Measurements from ENCODE around the gene COX4I2. TPM values are rescaled to one million over a fixed set of nuclear protein-coding genes. Genes with fewer than 3 reads are reported as not detected.
"Not testable (repeated sequence)": the region's sequence is repeated elsewhere in the genome, so short reads cannot be mapped to it uniquely, and the experiment has no call there.

Gene COX4I2
- polyA plus RNA-seq, 6 donors from 2014 or later, result 0.64 to 2.8 (median 1.4) TPM; not detected in 2

DNA sequence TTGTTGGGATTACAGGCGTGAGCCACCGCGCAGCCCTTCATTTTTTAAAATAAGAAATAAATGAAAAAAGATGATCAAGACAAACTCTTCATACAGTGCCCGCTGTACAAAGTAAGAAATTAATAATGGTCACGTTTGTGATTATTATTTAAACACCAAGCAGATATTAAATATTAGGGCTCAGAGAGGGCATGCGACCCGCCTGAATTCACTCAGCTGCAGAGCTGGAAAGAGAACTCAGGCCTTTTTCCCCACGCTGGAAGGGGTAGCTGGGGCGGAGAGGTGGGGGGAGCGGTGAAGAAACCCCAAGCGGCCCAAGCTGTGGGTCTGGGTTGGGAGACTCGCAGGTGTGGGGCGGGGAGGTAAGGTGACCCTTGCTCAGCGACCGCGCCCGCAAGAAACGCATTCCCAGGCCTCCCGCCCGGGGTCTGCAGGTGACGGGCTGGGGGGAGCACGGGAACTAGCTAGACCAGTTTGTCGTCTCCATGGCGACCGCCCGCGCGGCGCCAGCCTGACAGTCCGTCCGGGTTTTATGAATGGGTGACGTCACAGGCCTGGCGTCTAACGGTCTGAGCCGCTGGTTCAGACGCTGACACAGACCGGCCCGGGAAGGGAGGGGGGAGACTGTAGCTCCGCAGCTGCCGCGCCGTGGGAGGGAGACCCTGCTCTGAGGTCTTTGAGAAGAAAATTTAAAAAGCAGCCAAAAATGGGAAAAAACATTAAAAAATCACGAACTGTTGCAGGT is 33.7 kb upstream of the COX4I2 start:
- peaks cover 34 to 47% (median 40%) of the 10 kb centered on the region in 3 donors for H3K27me3 Mint-ChIP-seq

DNA sequence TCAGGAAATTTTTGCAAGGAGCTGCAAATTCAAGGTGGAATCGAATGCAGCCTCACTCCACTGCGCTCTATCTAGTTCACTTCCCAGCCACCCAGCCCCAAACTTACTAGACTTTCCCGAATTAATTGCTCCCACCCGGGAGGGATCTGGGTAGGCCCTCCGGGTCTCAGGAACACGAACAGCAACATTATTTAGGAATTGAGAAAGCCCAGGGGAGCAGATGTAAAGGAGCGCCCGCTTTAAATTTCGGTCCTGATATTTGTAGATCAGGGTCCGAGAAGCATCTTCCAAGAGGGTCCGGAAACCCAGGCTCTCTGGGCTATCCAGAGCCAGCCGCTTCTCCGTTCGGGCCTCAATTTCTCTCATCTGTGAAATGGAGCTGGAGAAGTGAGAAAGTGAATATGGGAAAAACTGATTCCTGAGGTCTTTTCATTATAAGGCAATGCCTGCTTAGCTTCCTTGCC is 33.1 kb upstream of the COX4I2 start:
- Mint-ChIP-seq H3K4me3 (peak overlapping the region; percentile 87 to 97 (median 95)), H3K36me3 (no peaks in the 10 kb centered on the region), H3K27ac (peak overlapping the region; percentile 12 to 94 (median 89)), H3K4me1 (peaks cover 12 to 28% (median 27%) of the 10 kb centered on the region in 3 donors), H3K27me3 (peaks cover 34 to 47% (median 43%) of the 10 kb centered on the region in 3 donors), H3K9me3 (no peaks in the 10 kb centered on the region)
- ATAC-seq (ENCODE audit: low read depth in 2 of 2), result peak; percentile 2 to 4
- DNase-seq, result no peak

More for the DNA sequence above, 33.7 kb upstream of the COX4I2 start:
- Mint-ChIP-seq H3K27ac (peak overlapping the region; percentile 76 to 94 (median 89)), H3K9me3 (no peaks in the 10 kb centered on the region), H3K36me3 (no peaks in the 10 kb centered on the region), H3K4me3 (peak overlapping the region; percentile 87 to 97 (median 95)), H3K4me1 (peaks cover 12 to 28% (median 27%) of the 10 kb centered on the region in 3 donors)
- DNase-seq (peak; percentile 82), ATAC-seq (ENCODE audit: low read depth in 2 of 2) (peak; percentile 63 to 75)

DNA sequence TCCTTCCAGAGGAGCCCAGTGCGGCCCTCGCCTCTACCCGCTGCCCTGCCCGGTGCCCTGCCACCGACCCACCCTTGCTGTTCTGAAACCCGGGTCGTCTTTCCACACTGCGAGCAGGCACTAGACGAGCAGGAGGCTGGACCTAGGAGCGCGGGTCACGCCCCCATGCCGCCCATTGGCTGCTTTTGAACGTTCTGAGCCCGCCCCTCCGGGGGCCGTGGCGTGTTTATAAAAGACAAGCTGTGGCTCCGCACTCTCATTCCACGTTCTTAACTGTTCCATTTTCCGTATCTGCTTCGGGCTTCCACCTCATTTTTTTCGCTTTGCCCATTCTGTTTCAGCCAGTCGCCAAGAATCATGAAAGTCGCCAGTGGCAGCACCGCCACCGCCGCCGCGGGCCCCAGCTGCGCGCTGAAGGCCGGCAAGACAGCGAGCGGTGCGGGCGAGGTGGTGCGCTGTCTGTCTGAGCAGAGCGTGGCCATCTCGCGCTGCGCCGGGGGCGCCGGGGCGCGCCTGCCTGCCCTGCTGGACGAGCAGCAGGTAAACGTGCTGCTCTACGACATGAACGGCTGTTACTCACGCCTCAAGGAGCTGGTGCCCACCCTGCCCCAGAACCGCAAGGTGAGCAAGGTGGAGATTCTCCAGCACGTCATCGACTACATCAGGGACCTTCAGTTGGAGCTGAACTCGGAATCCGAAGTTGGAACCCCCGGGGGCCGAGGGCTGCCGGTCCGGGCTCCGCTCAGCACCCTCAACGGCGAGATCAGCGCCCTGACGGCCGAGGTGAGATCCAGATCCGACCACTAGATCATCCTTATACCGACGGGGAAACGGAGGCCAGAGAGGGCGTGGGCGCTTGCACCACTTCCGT is 32.4 kb upstream of the COX4I2 start, which contains the start of gene ID1:
Gene ID1 (plus strand): TSS at position 259 of the 871 bp plus-strand sequence. CDS start 99 bp downstream, at position 358.
- peak; percentile 88 to 89 for ATAC-seq (ENCODE audit: low read depth in 2 of 2)
- peaks cover 34 to 49% (median 45%) of the 10 kb centered on the region in 3 donors for H3K27me3 Mint-ChIP-seq
- H3K27ac Mint-ChIP-seq, result peak within 1 kb of the TSS; percentile 61 to 94 (median 89)
- H3K4me1 Mint-ChIP-seq, result peaks cover 12 to 28% (median 27%) of the 10 kb centered on the region in 3 donors
- H3K9me3 Mint-ChIP-seq, result no peaks in the 10 kb centered on the region
- H3K36me3 Mint-ChIP-seq, result no peaks in the 10 kb centered on the region
- H3K4me3 Mint-ChIP-seq, result peak within 1 kb of the TSS; percentile 87 to 97 (median 95)
- DNase-seq, result peak; percentile 87

DNA sequence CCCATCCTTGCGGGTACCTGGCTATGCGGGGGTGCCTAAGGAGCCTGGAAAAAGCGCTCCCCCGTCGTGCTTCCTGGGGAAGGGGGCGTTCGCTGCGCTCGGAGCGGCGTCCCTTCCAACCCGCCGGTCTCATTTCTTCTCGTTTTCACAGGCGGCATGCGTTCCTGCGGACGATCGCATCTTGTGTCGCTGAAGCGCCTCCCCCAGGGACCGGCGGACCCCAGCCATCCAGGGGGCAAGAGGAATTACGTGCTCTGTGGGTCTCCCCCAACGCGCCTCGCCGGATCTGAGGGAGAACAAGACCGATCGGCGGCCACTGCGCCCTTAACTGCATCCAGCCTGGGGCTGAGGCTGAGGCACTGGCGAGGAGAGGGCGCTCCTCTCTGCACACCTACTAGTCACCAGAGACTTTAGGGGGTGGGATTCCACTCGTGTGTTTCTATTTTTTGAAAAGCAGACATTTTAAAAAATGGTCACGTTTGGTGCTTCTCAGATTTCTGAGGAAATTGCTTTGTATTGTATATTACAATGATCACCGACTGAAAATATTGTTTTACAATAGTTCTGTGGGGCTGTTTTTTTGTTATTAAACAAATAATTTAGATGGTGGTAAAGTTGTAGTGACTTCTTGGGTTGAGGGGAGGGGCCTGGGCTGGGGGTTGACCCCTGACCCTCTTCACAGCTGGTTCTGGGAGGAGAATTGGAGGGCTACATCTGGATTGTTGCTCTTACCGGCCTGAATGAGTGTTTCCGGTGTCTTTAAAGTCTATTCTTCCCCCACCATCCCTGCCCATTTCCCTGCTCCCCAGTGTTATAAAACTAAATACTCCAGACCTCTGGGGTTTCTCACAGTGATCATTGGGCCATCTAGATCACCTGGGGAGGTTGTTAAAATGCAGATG is 31.6 kb upstream of the COX4I2 start:
- H3K9me3 Mint-ChIP-seq, result no peaks in the 10 kb centered on the region
- ATAC-seq (ENCODE audit: low read depth in 2 of 2) (no peak), DNase-seq (no peak)
- H3K36me3 Mint-ChIP-seq, result no peaks in the 10 kb centered on the region
- H3K4me3 Mint-ChIP-seq, result peak overlapping the region; percentile 87 to 97 (median 95)
- H3K27ac Mint-ChIP-seq, result peak overlapping the region in 2 of 6 donors; percentile 61 to 68
- peaks cover 34 to 48% (median 48%) of the 10 kb centered on the region in 3 donors for H3K27me3 Mint-ChIP-seq
- peaks cover 12 to 28% (median 27%) of the 10 kb centered on the region in 3 donors for H3K4me1 Mint-ChIP-seq

DNA sequence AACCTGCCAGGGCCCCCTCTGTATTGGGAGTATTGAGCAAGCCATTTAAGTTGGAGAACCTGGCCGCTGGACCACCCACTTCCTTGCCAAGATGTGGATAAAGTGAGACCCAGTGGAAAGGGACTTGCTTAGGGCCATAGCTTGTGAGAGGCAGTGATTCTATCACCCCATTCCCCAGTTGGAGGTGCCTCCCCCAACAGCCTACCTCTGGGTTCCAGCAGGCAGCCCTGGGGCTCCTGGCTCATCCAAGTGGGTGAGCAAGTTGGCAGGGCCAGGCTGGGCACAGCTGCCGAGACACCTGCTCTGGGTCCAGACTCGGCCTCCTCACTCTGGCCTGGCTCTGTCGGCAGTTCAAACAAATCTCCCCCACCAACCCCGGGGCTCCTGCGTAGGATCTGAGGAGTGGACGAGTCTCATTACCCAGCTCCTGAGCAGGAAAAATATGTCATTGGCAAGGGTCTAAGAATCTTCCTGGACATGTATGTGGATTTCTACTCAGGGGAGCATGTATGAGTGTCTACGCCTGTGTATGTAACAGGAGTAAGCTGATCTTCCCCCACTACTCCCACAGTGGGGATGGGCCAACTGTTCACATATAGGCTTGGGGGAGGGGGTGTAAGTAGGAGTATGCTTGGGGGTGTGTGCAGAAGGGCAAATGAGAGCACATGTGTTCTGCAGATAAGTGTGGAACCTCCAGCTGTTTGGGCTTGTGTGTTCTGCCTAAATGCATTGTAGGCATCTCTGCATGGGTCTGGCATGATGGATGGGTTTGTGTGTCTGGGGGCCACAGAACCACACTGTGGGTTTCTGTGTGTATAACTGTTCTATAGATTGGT is 30.7 kb upstream of the COX4I2 start:
- no peak overlapping the region for H3K27ac Mint-ChIP-seq

DNA sequence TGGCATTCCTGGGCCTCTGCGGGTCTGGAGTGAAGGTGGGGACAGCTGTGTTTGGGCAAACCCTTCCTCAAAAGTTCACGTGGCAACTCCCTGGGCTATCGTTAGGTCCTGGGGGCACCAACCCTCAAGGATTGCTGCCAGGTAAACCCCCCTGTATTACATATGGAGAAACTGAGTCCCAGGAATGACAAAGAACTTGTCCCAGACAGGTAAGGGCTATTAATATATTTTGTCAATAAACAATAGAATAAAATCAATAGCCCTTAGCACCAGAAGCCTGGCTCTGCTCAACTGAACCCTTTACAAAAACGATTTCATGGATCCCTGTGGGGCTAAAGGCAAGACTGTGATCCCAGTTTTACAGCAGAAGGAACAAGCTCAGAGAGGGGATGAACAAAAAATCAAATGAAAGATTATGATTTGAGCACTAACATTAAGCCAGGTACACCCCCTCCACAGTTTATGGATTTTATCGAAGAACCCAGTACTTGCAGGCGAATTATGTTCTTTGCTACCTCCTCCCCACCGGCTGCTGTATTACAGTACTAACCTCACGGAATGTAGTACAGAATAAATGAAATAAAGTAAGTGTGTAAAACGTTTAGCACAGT is 30.0 kb upstream of the COX4I2 start:
- no peaks in the 10 kb centered on the region for H3K36me3 Mint-ChIP-seq
- peaks cover 12 to 31% (median 31%) of the 10 kb centered on the region in 3 donors for H3K4me1 Mint-ChIP-seq
- H3K27me3 Mint-ChIP-seq, result peaks cover 28 to 53% (median 49%) of the 10 kb centered on the region in 3 donors
- ATAC-seq (ENCODE audit: low read depth in 2 of 2), result no peak
- no peaks in the 10 kb centered on the region for H3K9me3 Mint-ChIP-seq
- DNase-seq, result no peak
- no peak overlapping the region for H3K27ac Mint-ChIP-seq
- peak overlapping the region in 3 of 8 donors; percentile 9 to 67 (median 39) for H3K4me3 Mint-ChIP-seq

More for the DNA sequence above, 30.7 kb upstream of the COX4I2 start:
- ATAC-seq (ENCODE audit: low read depth in 2 of 2) (no peak), DNase-seq (no peak)
- H3K9me3 Mint-ChIP-seq, result no peaks in the 10 kb centered on the region
- H3K27me3 Mint-ChIP-seq, result peaks cover 34 to 55% (median 53%) of the 10 kb centered on the region in 3 donors
- H3K4me1 Mint-ChIP-seq, result peaks cover 12 to 28% (median 27%) of the 10 kb centered on the region in 3 donors
- H3K36me3 Mint-ChIP-seq, result no peaks in the 10 kb centered on the region
- H3K4me3 Mint-ChIP-seq, result peak overlapping the region in 6 of 8 donors; percentile 87 to 97 (median 94)

DNA sequence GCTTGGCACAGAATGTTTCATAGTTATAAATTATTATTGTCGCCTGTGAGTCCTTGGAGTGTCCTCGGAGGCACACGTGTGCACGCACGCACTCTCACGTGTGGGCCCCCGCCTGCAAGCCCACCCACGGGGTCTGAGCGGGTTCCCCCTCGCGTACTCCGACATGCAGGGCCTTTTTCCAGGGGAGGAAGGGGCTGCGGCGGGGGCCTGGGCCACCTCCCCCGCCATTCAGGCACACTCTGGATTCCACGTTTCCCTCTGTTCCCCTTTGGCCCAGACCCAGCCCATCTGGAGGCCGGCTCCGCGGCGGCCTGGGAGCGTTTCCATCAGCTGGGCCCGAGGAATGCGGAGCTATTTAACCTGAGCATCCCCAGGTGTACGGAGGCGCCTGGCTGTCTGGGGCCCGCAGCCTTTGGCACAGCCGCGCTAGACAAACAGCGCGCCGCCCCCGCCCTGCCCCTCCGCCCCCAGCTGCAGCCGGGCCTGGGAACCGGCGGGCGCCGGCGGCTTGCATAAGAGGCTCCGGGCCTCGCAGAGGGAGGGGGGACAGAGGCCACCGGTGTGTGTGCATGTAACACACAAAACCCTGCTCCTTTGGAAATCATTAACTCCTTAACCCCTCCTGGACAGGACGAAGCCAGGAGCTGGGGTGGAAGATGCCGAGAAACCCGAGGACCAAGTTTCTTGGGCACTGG is 29.3 kb upstream of the COX4I2 start:
- no peak for DNase-seq
- ATAC-seq (ENCODE audit: low read depth in 2 of 2), result no peak
- Mint-ChIP-seq H3K4me3 (peak overlapping the region in 1 of 8 donors; percentile 51), H3K36me3 (no peaks in the 10 kb centered on the region), H3K27me3 (peaks cover 25 to 52% (median 46%) of the 10 kb centered on the region in 3 donors), H3K27ac (no peak overlapping the region), H3K4me1 (peaks cover 12 to 36% (median 32%) of the 10 kb centered on the region in 3 donors), H3K9me3 (no peaks in the 10 kb centered on the region)

DNA sequence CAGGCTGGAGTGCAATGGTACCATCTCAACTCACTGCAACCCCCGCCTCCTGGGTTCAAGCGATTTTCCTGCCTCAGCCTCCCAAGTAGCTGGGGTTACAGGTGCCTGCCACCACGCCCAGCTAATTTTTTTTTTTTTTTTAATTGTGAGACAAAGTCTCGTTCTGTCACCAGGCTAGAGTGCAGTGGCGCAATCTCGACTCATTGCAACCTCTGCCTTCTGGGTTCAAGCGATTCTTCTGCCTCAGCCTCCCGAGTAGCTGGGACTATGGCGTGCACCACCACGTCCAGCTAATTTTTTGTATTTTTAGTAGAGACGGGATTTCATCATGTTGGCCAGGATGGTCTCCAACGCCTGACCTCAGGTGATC is 25.5 kb upstream of the COX4I2 start:
- not testable (repeated sequence) for H3K9me3 Mint-ChIP-seq; DNase-seq; H3K36me3 Mint-ChIP-seq; H3K27ac Mint-ChIP-seq; H3K4me3 Mint-ChIP-seq; ATAC-seq (ENCODE audit: low read depth in 2 of 2)
- Mint-ChIP-seq H3K4me1 (peaks cover 2 to 13% (median 8%) of the 10 kb centered on the region in 3 donors), H3K27me3 (peaks cover 9 to 30% (median 26%) of the 10 kb centered on the region in 3 donors)

DNA sequence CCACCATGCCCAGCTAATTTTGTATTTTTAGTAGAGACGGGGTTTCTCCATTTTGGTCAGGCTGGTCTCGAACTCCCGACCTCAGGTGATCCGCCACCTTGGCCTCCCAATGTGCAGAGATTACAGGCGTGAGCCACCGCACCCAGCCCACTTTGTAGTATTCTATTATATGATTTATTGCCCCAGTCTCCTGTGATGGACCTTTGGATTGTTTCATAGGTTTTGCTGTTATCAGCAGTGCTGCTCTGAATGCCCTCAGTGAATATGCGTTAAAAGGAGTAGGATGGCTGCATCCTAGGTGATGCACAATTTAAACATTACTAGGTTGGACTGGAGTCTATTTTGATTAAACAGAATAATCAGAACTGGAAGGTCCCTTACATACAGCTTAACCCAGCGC is 22.3 kb upstream of the COX4I2 start:
- Mint-ChIP-seq H3K4me1 (peaks cover 5 to 21% (median 18%) of the 10 kb centered on the region in 3 donors), H3K36me3 (no peaks in the 10 kb centered on the region), H3K4me3 (no peak overlapping the region), H3K9me3 (no peaks in the 10 kb centered on the region), H3K27me3 (peaks cover 7 to 16% (median 8%) of the 10 kb centered on the region in 3 donors), H3K27ac (no peak overlapping the region)
- ATAC-seq (ENCODE audit: low read depth in 2 of 2) (no peak), DNase-seq (no peak)

DNA sequence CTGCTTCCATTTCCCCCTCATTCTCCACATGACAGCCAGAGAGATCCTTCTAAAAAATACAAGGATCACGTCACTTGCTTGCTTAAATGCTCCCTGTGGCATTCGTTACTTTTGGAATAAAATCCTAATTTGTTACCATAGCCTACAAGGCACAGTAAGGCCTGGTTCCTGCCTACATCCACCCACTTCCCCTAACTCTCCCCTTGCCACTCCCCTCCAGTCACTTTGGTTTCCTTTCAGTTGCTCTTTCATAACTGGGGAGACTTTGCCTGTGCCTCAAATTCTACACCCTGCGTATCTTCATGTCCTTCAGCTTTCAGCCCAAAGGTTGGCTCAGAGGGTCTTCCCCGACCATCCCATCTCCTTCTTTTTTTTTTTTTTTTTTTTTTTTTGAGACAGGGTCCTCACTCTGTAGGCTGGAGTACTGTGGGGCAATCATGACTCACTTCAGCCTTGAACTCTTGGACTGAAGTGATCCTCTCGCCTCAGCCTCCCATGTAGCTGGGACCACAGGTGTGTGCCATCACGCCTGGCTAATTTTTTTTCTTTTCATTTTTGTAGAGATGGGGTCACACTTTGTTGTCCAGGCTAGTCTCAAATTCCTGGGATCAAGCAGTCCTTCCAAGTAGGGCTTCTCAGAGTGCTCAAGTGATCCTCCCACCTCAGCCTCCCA is 20.1 kb upstream of the COX4I2 start:
- peaks cover 0 to 8% (median 5%) of the 10 kb centered on the region in 3 donors for H3K27me3 Mint-ChIP-seq

More for the DNA sequence above, 20.1 kb upstream of the COX4I2 start:
- Mint-ChIP-seq H3K9me3 (no peaks in the 10 kb centered on the region), H3K36me3 (no peaks in the 10 kb centered on the region), H3K4me3 (peak overlapping the region in 4 of 8 donors; percentile 32 to 71 (median 42)), H3K27ac (peak overlapping the region in 3 of 6 donors; percentile 59 to 76 (median 72)), H3K4me1 (peaks cover 5 to 36% (median 32%) of the 10 kb centered on the region in 3 donors)
- DNase-seq, result peak; percentile 28
- peak; percentile 25 to 67 for ATAC-seq (ENCODE audit: low read depth in 2 of 2)
